Pulmonary artery endothelial cell (primary cell): ENCODE results near the gene TMEM31. TPM values are rescaled to one million over a fixed set of nuclear protein-coding genes. Genes with fewer than 3 reads are reported as not detected.
"Not testable (repeated sequence)": the region's sequence is repeated elsewhere in the genome, so short reads cannot be mapped to it uniquely, and the experiment has no call there.

ENCODE experiments used
- DNase-seq: peaks from one replicate; pipeline ENCODE4 v3.0.0-alpha.2; 2011; ENCODE audit warnings: low read depth, low spot score
- total RNA-seq: library from RNA; depleted of rRNA; stranded (reverse); fragments of >200 nt; gene quantifications from 2 replicates; pipeline ENCODE4 v1.2.3, GENCODE V29; 2014

The TMEM31 gene
- total RNA-seq, 1 donor from 2014 or later, result not detected

DNA sequence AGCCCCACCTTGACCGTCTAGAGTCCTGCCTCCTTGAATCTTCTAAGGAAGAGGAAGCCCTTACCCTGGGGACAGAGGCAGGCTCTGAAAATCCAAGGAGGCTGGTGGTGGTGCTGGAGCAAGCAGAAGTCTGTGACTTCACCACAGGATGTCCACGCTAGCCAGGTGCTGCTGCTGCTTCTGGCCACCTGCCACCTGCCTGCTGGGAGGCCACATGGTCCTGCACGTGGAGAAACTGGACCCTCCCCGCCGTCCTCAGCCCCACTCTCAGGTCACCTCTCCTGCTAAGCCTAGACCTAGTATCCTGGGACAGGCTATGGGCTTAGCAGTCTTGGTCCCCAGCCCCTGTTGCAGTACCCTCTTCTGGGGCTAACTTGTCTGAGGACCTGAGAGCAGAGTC, 15.8 kb downstream of the TMEM31 start:
- DNase-seq, result no peak

DNA sequence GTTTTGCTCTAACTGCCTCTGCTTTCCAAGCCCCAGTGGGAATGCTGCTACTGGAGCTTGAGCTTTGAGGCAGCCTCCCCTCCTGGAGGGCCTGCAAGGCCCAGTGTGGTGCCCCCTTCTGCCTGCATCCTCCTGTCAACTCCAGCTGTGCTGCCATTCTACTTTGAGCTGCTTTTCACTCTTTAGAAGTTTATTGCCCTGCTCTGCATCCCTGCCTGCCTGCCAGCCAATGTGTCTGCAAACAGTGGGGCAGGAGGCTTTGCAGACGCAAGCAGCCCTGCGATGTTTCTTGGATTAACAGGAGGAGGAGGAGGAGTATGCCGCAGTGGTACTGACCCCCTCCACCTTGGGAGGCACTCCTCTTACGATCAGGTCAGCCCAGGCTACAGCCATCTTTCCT, 16.4 kb downstream of the TMEM31 start:
- no peak for DNase-seq

DNA sequence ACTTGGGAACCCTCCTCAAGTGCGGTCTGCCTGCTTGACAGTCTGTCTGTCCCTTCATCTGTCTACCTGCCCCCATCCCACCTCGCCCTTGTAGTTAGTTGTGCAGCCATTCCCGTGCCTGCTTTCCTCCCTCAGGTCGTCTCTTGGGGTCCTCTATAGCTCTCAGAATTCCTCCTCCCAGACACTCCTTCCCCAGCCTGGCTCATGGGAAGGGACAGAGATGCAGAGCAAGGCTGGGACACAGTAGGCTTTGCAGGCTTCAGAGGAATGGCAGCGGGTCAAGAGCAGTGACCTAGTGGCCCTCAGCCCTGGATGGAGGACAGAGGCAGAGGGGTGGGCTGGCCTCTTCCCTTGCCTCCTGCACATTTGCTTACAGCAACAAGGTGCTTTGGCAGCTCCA, 18.3 kb downstream of the TMEM31 start:
- DNase-seq, result no peak

DNA sequence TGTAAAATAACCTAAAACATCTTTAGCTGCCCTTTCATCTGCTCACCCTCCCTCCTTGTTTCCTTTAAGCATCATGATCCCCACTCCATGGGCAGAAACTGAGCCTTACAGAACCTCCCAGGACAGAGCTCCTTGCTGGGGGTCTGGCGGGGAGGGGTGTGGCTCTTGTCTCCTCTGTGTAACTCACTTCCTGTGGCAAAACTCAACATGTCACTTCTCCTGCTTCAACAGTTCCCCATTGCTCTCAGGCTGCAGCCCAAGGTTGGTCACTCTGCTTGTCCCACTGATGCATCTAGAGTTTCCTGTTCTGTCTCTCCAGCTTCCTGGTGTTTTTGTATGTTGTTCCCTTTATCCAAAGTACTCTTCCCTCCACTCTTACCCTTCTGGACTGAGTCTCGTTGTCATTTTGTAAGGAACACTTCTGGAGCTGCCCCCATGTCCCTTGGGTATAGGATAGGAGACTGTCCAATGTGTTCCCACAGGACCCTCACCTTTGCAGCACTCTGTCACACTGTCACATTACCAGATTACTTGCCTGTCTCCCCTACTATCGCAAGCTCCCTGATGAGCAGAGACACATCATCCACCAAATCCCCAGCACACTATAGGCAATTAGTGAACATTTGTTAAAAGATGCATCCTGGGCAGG, 19.6 kb downstream of the TMEM31 start:
- DNase-seq, result no peak

DNA sequence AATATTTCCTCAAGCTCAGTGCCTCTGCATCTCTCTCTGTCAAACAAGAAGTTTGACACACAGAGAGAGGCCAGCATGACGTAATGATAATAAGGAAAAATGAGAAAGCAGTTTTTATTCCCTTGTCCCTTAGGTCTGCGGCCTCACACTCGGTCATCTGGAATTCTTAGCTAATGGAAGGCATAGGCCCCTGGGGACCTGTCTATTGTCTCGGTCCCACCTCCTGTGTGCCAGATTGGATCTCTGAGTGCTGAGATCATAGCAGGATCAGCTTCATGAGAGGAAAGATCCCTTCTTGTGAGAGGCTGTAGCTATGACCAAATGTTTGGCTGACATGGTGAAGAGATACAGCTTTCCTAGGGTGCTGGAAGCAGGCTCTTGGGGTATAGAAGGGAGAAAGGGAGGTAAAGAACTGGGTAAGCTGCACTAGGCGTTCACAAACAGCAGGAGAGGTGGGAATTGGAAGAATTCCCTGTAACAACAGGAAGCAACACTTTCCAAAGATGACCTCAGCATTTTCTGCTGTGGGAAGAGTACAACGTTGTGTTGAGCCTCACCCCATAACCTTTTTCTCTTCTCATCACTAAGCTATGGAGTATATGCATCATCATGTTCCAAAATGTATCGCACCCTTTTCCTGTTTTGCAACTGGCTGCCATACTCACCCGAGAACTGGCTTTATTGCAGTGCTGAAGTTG, 20.2 kb downstream of the TMEM31 start:
- peak; percentile 48 for DNase-seq

DNA sequence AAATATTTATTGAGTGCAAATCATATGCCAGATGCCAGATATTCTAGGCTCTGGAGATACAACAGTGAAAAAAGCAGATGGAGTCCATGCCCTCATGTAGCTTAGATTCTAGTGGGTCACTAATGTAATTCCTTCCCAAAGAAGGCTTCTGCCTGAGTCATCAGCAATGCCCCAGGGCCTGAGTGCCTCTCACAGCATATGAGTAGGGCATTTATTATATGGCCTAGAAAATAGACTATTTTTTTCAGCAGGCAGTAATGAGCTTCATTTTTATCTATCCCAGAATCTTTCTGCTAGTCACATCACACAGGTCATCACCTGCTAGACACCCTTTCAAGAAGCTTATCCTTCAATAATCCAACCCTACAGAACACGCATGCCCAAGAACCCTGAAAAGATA, 22.3 kb downstream of the TMEM31 start:
- no peak for DNase-seq

DNA sequence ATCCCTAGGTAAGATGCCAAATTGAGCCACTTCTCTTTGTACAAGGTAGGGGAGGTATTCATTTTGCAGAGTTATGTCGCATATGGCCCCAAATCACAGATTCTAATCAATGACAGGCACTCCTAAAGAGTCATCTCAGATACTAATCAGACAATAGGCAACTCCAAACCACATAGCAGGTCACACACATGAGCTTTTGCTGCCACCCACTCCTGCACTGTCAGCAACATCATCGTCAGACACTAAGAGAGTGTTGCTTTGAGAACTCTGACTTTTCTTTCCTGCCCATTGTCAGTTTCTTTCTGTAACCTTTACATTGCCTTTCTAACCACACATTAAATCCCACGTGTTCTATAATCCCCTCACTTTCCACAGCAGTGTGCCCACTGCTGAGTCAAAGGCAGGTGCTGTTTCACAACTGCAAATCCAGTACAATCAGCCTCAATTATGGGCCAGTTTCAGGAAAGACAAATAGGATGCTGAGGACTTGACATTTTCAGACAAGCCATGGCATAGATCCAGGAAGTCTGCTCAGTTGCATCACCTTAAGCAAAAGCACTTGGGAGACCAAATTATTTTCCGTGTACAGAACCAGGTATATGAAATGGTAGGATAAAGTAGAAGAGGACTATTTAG, 23.5 kb downstream of the TMEM31 start:
- no peak for DNase-seq

DNA sequence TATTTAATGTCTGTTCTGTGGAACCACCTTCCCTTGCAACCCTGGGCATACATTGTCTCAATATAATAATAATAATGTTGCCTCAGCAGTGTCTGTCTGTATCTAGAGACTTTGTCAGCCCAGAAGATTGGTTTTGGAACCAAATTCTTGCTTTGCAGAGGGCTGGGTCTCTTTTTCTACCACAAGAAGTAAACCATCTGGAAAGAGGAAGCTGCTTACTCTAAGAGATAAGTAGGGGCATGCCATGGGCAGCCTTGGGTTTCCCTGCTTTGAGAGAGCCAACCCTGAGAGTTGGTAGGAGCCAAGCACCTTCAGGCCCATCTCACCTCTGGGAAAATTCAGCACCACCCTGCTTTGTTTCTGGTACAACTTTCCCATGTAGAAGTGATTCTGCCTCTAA, 27.0 kb downstream of the TMEM31 start:
- DNase-seq, result no peak

DNA sequence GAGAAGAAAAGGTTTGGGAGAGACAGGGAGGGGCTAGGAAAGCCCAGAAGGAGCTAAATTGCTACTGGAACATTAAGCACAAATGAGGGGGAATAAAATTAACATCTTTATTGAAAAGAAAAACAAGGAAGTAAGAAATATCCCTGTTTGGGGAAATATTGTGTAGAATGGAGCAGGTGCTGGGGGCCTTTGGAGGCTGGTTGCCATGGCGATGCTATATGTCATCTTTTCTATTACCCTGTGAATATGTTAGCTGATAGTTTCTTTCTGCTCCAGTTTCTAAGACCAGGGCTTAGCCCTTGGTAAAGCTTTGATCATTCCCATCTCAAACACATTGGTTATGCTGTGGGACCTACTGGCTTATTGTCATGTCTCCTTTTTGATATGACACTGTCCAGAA, 28.7 kb downstream of the TMEM31 start:
- DNase-seq, result no peak

DNA sequence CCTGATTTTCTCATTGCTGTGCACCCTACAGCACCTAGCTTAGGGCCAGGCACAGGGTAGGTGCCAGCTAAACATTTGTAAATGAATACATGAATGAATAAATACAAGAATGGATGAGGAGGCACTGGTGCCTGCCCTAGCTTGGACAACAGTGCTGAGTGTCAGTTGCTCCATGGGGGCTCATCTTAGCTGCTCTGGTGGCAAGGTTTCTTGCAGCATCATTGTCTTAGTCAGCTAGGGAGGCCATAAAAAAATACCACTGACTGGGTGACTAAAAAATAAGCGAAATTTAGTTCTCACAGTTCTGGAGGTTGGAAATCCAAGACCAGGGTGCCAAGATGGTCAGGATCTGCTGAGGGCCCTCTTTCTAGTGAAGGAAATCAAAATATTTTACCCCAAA, 31.2 kb downstream of the TMEM31 start:
- no peak for DNase-seq

DNA sequence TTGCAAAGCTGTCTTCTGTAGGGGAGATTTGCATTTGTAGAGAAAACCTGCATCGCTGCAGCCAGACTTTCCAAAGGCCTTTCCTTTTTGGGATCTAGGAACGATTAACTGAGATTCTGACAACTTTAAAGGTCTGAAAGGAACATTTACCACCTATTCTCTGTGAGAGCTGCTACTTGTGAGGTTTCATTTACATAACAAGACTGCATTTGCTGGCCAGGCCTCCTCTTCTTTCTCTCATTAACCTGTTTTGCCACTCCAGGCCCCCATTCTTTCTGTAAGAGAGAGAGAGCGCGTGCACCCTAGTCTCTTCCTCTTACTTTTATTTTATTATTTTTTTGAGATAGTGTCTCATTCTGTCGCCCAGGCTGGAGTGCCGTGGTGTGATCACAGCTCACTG, 31.6 kb downstream of the TMEM31 start:
- no peak for DNase-seq

DNA sequence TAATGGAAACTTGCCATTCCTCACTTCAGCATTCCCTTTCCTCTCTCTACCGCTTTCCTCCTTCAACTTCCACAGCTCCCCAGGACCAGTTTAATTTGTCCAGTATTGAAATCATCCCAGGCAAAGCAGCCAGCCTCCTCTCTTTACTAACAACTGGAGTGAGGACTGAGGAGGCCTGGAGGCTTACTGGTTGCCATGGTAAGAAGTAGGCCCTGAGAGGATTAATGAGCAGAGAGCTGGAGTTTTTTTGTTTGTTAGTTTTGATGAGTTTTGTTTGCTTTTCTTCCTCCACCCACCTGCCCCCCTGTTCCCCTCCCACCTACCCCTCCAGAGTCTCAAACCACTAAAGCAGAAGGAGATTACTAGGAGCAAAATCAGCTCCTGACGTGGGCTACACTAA, 36.5 kb downstream of the TMEM31 start:
- DNase-seq, result no peak

DNA sequence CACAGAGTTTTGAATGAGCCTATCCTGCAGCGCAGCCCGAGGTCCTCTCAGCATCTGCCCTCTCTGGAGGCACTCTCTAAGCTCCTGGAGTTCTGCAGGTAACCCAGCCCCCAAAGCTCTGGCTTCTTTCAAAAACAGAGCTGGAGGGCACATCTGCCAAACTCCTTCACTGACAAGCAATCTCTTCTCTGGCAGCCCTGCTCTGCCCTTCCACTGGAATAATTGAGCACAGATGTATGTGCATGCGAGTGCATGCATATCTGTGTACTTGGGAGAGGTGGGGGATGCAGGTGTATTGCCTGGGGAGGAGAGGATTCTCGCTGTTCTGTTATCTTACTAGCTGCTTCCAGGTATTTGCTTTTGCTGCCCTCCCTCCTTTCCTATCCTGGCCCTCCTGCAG, 43.7 kb downstream of the TMEM31 start:
- DNase-seq, result no peak

DNA sequence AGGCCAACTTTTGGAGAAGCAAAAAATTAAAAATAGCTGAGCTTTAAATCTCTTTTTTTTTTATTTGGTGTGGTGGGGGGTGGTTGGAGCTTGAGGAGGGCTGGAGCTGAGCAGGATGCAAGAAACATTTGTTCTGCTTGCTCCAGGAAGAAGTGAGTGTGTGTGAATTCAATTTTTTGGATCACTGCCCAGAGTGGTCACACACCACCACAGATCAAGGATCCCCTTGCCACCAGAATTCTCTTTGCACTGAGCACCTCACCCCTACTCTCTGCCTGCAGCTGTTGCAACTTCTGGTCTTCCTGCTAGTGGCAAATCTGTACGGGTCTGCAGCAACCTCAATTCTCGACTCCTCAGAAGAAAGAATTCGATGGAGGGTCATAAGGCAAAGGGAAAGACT, 46.0 kb downstream of the TMEM31 start:
- no peak for DNase-seq

DNA sequence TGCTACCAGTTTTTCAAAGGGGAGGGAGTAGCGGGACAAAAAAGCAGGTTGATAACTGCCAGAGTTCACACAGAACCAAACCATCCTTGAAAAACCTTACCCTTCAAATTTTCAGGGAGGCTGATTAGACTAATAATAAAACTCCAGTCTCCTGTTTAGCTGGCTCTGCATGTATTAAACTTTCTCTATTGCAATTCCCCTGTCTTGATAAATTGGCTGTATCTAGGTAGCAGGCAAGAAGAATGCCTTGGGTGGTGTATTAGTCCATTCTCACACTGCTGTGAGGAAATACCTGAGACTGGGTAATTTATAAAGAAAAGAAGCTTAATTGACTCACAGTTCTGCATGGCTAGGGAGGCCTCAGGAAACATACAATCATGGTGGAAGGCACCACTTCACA, 47.8 kb downstream of the TMEM31 start:
- DNase-seq, result no peak

DNA sequence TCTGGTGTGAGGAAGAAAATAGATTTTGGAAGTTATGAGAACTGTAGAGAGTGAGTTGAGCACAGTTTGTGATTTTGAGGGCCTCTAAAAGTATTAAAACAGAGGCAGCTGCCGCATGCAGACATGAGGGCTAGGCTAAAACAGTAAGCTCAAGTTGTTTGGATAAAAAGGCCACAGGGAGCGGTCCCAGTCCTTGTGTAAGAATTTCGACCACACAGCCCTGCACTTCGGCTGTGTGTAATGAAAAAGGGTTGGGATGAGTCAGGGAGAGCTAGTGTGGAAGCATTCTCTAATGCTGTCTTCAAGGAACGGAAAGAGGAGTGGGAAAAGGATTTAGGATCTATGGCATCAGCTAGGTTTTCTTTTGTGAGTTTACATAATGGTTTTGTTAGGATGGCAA, 52.8 kb downstream of the TMEM31 start:
- DNase-seq, result not testable (repeated sequence)

Other genes starting within 250 kb of the TMEM31 start
- gene RAB40A, start 191.4 kb upstream of the TMEM31 start, total RNA-seq, result not detected in 2 replicates
- 43.3 and 50.0 TPM in 2 replicates for gene TCEAL4, start 125.4 kb upstream of the TMEM31 start, total RNA-seq
- gene TCEAL3, start 102.9 kb upstream of the TMEM31 start, total RNA-seq, result 10.3 and 12.5 TPM in 2 replicates
- 15.8 and 19.7 TPM in 2 replicates for gene TCEAL1, start 81.9 kb upstream of the TMEM31 start, total RNA-seq
- 583 and 695 TPM in 2 replicates for gene MORF4L2, start 24.2 kb upstream of the TMEM31 start, total RNA-seq
- not detected in 2 replicates for gene PLP1, start 65.9 kb downstream of the TMEM31 start, total RNA-seq
- gene RAB9B, start 121.3 kb downstream of the TMEM31 start, total RNA-seq, result 0.35 and 0.40 TPM in 2 replicates